ENCODE data around the gene CLPTM1L.
A peak's percentile ranks its signal among the peaks of the same experiment; 100 is the strongest.

Gene CLPTM1L

DNA sequence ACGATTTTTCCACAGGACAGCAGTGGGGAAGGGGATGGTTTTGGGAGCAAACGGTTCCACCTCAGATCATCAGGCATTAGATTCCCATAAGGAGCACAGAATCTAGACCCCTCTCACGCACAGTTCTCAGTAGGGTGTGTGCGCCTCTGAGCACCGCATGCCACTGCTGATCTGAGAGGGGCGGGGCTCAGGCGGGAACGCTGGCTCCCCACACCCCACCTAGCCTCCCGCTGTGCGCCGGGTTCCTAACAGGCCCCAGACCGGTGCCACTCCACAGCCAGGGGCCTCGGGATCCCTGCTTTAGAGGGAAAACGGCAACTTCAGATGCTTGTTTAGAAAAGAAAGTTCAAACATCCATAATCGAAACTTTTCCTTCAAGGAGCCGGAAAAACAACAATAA is 70.4 kb downstream of the CLPTM1L start:
- DNase-seq (ENCODE audit: low read depth in 3 of 3) = no peak

DNA sequence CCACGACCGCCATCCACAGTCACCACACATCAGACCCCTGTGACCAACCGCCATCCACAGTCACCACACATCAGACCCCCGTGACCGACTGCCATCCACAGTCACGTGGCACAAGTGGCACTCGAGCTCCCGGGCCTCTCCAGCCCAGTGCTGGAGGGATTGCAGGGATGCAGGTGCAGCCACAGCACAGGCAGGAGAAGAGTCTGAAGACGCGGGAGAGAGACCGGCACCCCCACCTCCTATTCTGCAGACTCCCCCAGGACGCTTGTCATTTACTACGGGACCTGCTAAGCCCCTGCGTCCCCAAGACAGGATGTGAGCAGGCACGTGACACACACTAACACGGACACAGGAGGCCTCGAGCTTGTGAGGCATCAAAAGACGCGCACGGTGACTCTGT is 71.2 kb downstream of the CLPTM1L start:
- DNase-seq (ENCODE audit: low read depth in 3 of 3) = no peak

- no peak for DNase-seq (ENCODE audit: low read depth in 3 of 3)
Measured at GRCh38 chr5:1272201-1272600, 72.7 kb downstream of the CLPTM1L start.

DNA sequence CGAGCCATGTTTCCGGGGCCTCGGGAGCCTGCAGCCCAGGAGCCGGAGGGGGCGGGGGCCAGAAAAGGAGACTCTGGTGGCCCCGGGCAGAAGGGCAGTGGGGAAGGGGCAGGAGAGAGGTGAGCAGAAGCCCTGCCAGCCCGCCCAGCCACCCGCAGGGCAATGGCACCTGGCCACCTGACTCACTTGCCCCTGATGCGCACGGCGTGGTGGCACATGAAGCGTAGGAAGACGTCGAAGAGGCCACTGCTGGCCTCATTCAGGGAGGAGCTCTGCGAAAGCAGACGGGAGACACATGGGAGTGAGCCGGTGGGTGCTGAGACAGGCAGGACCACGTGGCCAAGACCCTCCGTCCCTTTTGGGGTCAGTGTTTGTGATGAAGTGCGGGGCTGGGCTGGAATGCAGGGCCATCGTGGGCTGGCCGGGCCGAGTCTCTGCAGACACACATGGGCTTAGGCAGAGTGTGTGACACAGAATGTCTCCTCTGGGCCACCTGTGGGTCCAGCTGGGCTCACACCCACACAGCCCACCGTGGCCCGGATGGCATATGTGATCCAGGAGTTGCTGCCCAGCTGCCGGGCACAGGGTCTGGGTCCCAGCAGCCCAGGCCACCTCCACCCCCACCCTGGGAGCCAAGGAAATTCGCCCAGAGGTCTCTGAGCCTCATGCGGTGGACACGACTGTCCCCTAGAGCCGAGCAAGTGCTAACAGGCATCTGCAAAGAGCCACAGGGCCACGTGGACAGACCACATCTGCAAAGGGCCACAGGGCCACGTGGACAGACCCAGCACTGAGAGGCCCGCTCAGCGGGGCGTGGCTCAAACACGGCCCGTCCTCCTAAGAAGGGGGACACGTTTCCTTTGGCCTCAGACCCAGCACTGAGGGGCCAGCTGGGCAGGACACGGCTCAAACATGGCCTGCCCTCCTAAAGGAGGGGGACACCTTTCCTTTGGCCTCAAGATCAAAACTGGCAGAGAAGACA is 73.7 kb downstream of the CLPTM1L start:
- DNase-seq (ENCODE audit: low read depth in 3 of 3) = no peak

GRCh38 chr5:1270426-1270825 is 74.5 kb downstream of the CLPTM1L start:
- DNase-seq (ENCODE audit: low read depth in 3 of 3) = no peak

DNA sequence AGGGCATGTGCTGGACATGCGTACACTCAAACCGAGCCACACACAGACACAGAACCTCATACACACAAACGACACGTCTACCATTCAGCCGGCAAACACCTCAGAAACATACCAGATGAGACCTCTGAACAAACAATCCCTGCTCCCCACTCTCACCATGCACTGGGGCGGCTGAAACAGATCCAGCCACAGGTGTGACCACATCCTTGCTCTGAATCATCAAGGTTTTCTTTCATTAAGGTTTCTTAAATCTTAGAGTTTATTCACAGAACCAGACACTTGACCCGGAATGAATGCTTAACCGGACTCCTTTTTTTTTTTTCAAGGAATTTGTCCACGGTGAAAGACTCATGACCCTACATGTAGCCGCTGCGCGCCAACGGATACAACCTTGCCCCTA is 76.2 kb downstream of the CLPTM1L start:
- DNase-seq (ENCODE audit: low read depth in 3 of 3) = peak in 1 of 3 donors; percentile 6

DNA sequence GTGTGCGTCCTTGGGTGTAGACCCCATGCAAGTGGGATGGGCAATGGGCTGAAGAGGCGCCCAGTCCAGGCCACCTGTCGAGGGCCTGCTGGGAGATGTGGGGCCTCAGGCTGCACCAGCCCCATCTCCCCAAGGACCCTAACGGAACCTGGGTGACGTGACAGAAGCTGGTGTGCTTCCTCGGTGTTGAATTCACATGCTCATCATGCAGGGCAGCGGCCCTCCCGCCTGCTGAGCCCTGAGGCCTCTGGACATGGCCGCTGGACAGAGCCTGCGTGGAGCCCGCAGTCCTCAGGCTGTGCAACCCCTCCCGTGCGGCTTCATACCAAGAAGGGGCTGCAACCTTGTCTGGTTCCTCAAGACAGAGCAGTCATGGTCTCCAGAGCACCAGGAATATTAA is 76.8 kb downstream of the CLPTM1L start:
- DNase-seq (ENCODE audit: low read depth in 3 of 3) = no peak

Measured in stimulated activated CD4-positive, alpha-beta T cell treated with anti-CD3 and anti-CD28 coated beads, TNF-alpha, amount 100 ng/mL, for 48 hours (primary cell).